Lung microvascular endothelial cell (primary cell): ENCODE data around the gene VAV2. TPM values are rescaled to one million over a fixed set of nuclear protein-coding genes. Genes with fewer than 3 reads are reported as not detected.

Experiments
- total RNA-seq: library from RNA; depleted of rRNA; stranded (reverse); fragments of >200 nt; gene quantifications from 2 replicates; pipeline ENCODE4 v1.2.1, GENCODE V29; 2014

VAV2 gene
- total RNA-seq, 1 donor from 2014 or later = 17.7 TPM

Other genes starting within 250 kb of the VAV2 start
- gene BRD3OS, start 33.2 kb upstream of the VAV2 start, total RNA-seq = 4.8 TPM in 2 replicates
- 7.1 and 7.6 TPM in 2 replicates for gene BRD3, start 75.7 kb upstream of the VAV2 start, total RNA-seq
- 11.8 and 14.7 TPM in 2 replicates for gene WDR5, start 143.8 kb upstream of the VAV2 start, total RNA-seq
- not detected in 2 replicates for gene RNU6ATAC, start 172.2 kb upstream of the VAV2 start, total RNA-seq